Measurements from ENCODE around the gene RASL12. TPM values are rescaled to one million over a fixed set of nuclear protein-coding genes. Genes with fewer than 3 reads are reported as not detected.

The RASL12 gene
- total and polyA plus RNA-seq, 2 donors (not counting 1 experiment from before 2014, with no cell fraction given) = not detected

GRCh38 chr15:65067317-65067644 is 510 bp downstream of the RASL12 start:
- DNase-seq (no peak), ATAC-seq (ENCODE audit: low read depth) (no peak)
- Mint-ChIP-seq H3K9me3 (ENCODE audit: insufficient read depth) (no peaks in the 10 kb centered on the region), H3K4me3 (peak overlapping the region; percentile 42), H3K4me1 (peaks cover 7% of the 10 kb centered on the region), H3K27ac (no peak overlapping the region), H3K27me3 (peaks cover 36% of the 10 kb centered on the region)
- POLR2A ChIA-PET = no interaction called here
- no peak for TF ChIP-seq CTCF (IDR thresholded peaks at IDR 0.05)
- TF ChIP-seq EZH2 (IDR thresholded peaks at IDR 0.05; ENCODE audit: borderline replicate concordance, insufficient read depth, low read depth, low read length, poor library complexity, severe bottlenecking) = no peak
- Histone ChIP-seq H3K4me2 (replicated peaks; ENCODE audit: low read depth, low read length, poor library complexity, severe bottlenecking) (peak overlapping the region; percentile 39), H3K27me3 (replicated peaks in 1 of 4; ENCODE audit: control extremely low read depth in 1 of 4, control insufficient read depth in 3 of 4, insufficient read depth in 4 of 4, low read length in 3 of 4) (peaks cover 0 to 26% (median 8%) of the 10 kb centered on the region in 4 experiments), H3K9ac (ENCODE audit: low read length) (no peak overlapping the region), H2AFZ (ENCODE audit: insufficient read depth, low read depth, low read length, poor library complexity, severe bottlenecking) (no peak overlapping the region), H3K36me3 (replicated peaks in 1 of 2; ENCODE audit: control extremely low read depth in 1 of 2, control insufficient read depth in 1 of 2, extremely low read depth in 1 of 2, insufficient read depth in 2 of 2, low read length in 1 of 2) (no peaks in the 10 kb centered on the region), H3K4me1 (ENCODE audit: control insufficient read depth in 2 of 2, insufficient read depth in 2 of 2, low read length in 2 of 2) (peaks cover 3 to 4% of the 10 kb centered on the region in 2 donors), H4K20me1 (ENCODE audit: control insufficient read depth, insufficient read depth, low read length, poor library complexity, severe bottlenecking) (no peaks in the 10 kb centered on the region), H3K9me3 (ENCODE audit: control extremely low read depth in 1 of 3, control insufficient read depth in 2 of 3, insufficient read depth in 1 of 3, low read length in 2 of 3) (no peaks in the 10 kb centered on the region), H3K79me2 (ENCODE audit: control insufficient read depth, insufficient read depth, low read length) (no peaks in the 10 kb centered on the region), H3K4me3 (ENCODE audit: control extremely low read depth in 1 of 5, extremely low read depth in 1 of 5, insufficient read depth in 1 of 5, low read depth in 2 of 5, low read length in 4 of 5) (no peak overlapping the region), H3K27ac (ENCODE audit: low read length in 2 of 2) (no peak overlapping the region)
- CTCF ChIA-PET = interaction anchor here (1.7 kb wide), 1 partner anchor 13 kb away, joined by 4 read pairs; no protein-coding TSS in a partner anchor
- intact Hi-C loops (cut with micrococcal nuclease) = no loop called here
- 48% methylated on average over 8 of the region's 8 CpGs for WGBS (ENCODE audit: insufficient coverage)

DNA sequence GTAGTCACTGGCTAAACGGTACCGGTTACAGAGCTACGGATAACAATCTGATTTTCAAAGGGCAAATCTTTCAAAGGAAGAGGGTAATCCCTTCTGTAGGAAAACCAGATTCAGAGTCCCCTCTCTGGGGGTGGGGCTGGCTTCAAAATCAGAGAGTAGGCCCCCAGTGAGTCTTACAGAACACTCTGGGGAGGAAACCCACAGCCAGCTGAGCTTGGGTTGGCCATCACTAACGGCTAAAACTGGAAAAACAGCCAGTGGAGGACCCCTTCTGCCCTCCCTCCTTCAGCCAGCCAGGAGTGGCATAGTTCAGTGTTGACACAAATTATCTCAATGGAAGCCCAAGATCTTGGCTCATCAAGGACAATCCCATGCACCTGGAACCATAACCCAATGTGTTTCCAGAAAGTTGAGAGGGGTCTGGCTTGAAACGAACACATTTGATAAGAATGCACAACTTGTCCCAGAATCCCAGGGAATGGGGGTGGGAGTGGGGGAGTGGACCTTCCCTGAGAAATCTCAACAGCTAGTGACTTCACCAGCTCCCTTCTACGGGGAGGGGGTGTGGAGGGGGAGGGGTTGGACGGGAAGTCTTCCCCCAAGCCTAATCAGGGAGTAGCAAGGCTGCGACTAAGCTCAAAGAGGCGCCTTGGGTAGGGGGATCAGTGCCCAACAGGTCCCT is 1.0 kb downstream of the RASL12 start:
- POLR2A ChIA-PET = no interaction called here
- no peak overlapping the region for H3K4me2 ChIP-seq (replicated peaks; ENCODE audit: low read depth, low read length, poor library complexity, severe bottlenecking)
- H3K4me1 ChIP-seq (ENCODE audit: control insufficient read depth in 2 of 2, insufficient read depth in 2 of 2, low read length in 2 of 2) = peaks cover 3 to 4% of the 10 kb centered on the region in 2 donors
- no peaks in the 10 kb centered on the region for H3K79me2 ChIP-seq (ENCODE audit: control insufficient read depth, insufficient read depth, low read length)
- Mint-ChIP-seq H3K4me1 (peaks cover 7% of the 10 kb centered on the region), H3K27ac (no peak overlapping the region), H3K9me3 (ENCODE audit: insufficient read depth) (no peaks in the 10 kb centered on the region), H3K4me3 (peak overlapping the region; percentile 42), H3K27me3 (peaks cover 36% of the 10 kb centered on the region)
- intact Hi-C loops (cut with micrococcal nuclease) = no loop called here
- TF ChIP-seq CTCF (IDR thresholded peaks at IDR 0.05) (no peak), EZH2 (IDR thresholded peaks at IDR 0.05; ENCODE audit: borderline replicate concordance, insufficient read depth, low read depth, low read length, poor library complexity, severe bottlenecking) (no peak)
- no peak for ATAC-seq (ENCODE audit: low read depth)
- no peak overlapping the region for H3K9ac ChIP-seq (ENCODE audit: low read length)
- H3K27me3 ChIP-seq (replicated peaks in 1 of 4; ENCODE audit: control extremely low read depth in 1 of 4, control insufficient read depth in 3 of 4, insufficient read depth in 4 of 4, low read length in 3 of 4) = peaks cover 0 to 26% (median 8%) of the 10 kb centered on the region in 4 experiments
- H3K9me3 ChIP-seq (ENCODE audit: control extremely low read depth in 1 of 3, control insufficient read depth in 2 of 3, insufficient read depth in 1 of 3, low read length in 2 of 3) = no peaks in the 10 kb centered on the region
- WGBS (ENCODE audit: insufficient coverage) = 32% methylated on average over 2 of the region's 9 CpGs
- H3K4me3 ChIP-seq (ENCODE audit: control extremely low read depth in 1 of 5, extremely low read depth in 1 of 5, insufficient read depth in 1 of 5, low read depth in 2 of 5, low read length in 4 of 5) = no peak overlapping the region
- H2AFZ ChIP-seq (ENCODE audit: insufficient read depth, low read depth, low read length, poor library complexity, severe bottlenecking) = no peak overlapping the region
- no peak for DNase-seq
- H3K36me3 ChIP-seq (replicated peaks in 1 of 2; ENCODE audit: control extremely low read depth in 1 of 2, control insufficient read depth in 1 of 2, extremely low read depth in 1 of 2, insufficient read depth in 2 of 2, low read length in 1 of 2) = no peaks in the 10 kb centered on the region
- H3K27ac ChIP-seq (ENCODE audit: low read length in 2 of 2) = no peak overlapping the region
- no peaks in the 10 kb centered on the region for H4K20me1 ChIP-seq (ENCODE audit: control insufficient read depth, insufficient read depth, low read length, poor library complexity, severe bottlenecking)
- CTCF ChIA-PET = interaction anchor here (1.7 kb wide), 1 partner anchor 13 kb away, joined by 4 read pairs; no protein-coding TSS in a partner anchor

Data from B cell (primary cell).